BJ (cell line): ENCODE results near the gene ZNF497. TPM values are rescaled to one million over a fixed set of nuclear protein-coding genes. Genes with fewer than 3 reads are reported as not detected.
A peak's percentile ranks its signal among the peaks of the same experiment; 100 is the strongest.
"Not testable (repeated sequence)": the region's sequence is repeated elsewhere in the genome, so short reads cannot be mapped to it uniquely, and the experiment has no call there.

Source experiments
- CTCF ChIA-PET: fragments of 350-600 bp; formaldehyde crosslinking; extraction: SDS; loops from one replicate; lab custom pipeline; 2021; ENCODE audit warnings: antibody characterized with exemption, inconsistent platforms; lab: Yijun Ruan, JAX
- POLR2A ChIA-PET: fragments of 300-600 bp; sonication (Branson Sonifier 250); formaldehyde crosslinking; extraction: SDS; loops from one replicate; lab custom pipeline; 2021; ENCODE audit warnings: antibody characterized with exemption; lab: Charles Lee
- DNase-seq: peaks from one replicate; pipeline ENCODE4 v3.0.0-alpha.2; 2011; ENCODE audit warnings: low read depth
- H3K27me3 ChIP-seq: 2 replicates; pipeline ENCODE4 v1.6.0; 2011; ENCODE audit warnings: low read length; ENCODE audit not compliant: control insufficient read depth, insufficient read depth
- H3K36me3 ChIP-seq: 2 replicates; pipeline ENCODE4 v1.5.1; 2011; ENCODE audit warnings: low read length; ENCODE audit not compliant: control insufficient read depth, insufficient read depth
- H3K4me3 ChIP-seq: 2 replicates; pipeline ENCODE4 v1.5.1; 2011; ENCODE audit warnings: low read depth, mild to moderate bottlenecking, control low read depth, low read length
- CTCF ChIP-seq: IDR thresholded peaks from 2 replicates; pipeline ENCODE4 v1.5.1; 2011; ENCODE audit warnings: low read depth, mild to moderate bottlenecking, control low read depth, inconsistent platforms, low read length, moderate library complexity; ENCODE audit not compliant: insufficient read depth
- polyA plus RNA-seq: library from polyadenylated mRNA; depleted of rRNA; stranded (reverse); fragments of >200 nt; gene quantifications from 2 replicates; pipeline ENCODE4 v1.2.3, GENCODE V29; 2011

The ZNF497 gene
- polyA plus RNA-seq, 1 experiment = 0.20 TPM

GRCh38 chr19:58380037-58380661 lies 17.6 kb upstream of the ZNF497 start:
- TF ChIP-seq CTCF = no peak
- Histone ChIP-seq H3K4me3 (peak overlapping the region; percentile 62), H3K36me3 (no peaks in the 10 kb centered on the region), H3K27me3 (no peaks in the 10 kb centered on the region)
- ChIA-PET CTCF (interaction anchor here (0.6 kb wide), 1 partner anchor 200 kb away, joined by 3 read pairs; no protein-coding TSS in a partner anchor), POLR2A (no interaction called here)
- no peak for DNase-seq

- no peak for TF ChIP-seq CTCF
- no peaks in the 10 kb centered on the region for H3K27me3 ChIP-seq
- no peak overlapping the region for H3K4me3 ChIP-seq
- no peaks in the 10 kb centered on the region for H3K36me3 ChIP-seq
- ChIA-PET POLR2A (no interaction called here), CTCF (no interaction called here)
- DNase-seq = no peak
These were observed 16.7 kb upstream of the ZNF497 start for GRCh38 chr19:58379246-58379645.

- H3K27me3 ChIP-seq, POLR2A ChIA-PET, H3K4me3 ChIP-seq, H3K36me3 ChIP-seq, CTCF ChIA-PET, DNase-seq: not testable (repeated sequence)
These were observed 14.2 kb upstream of the ZNF497 start for GRCh38 chr19:58376724-58377123.

- ChIA-PET CTCF (interaction anchor here (0.9 kb wide), 1 partner anchor 12 kb away, joined by 3 read pairs; the partner anchor contains the start of gene ZNF497), POLR2A (no interaction called here)
- TF ChIP-seq CTCF = no peak
- Histone ChIP-seq H3K27me3 (no peaks in the 10 kb centered on the region), H3K36me3 (no peaks in the 10 kb centered on the region), H3K4me3 (no peak overlapping the region)
- DNase-seq = no peak
These were observed 11.6 kb upstream of the ZNF497 start for GRCh38 chr19:58374200-58374599.

- POLR2A ChIA-PET = no interaction called here
- TF ChIP-seq CTCF = no peak
- CTCF ChIA-PET = no interaction called here
- no peak for DNase-seq
- H3K36me3 ChIP-seq = no peaks in the 10 kb centered on the region
- no peaks in the 10 kb centered on the region for H3K27me3 ChIP-seq
- H3K4me3 ChIP-seq = no peak overlapping the region
These were observed 10.0 kb upstream of the ZNF497 start for GRCh38 chr19:58372311-58373133.
